ENCODE data around the gene TIPARP. TPM values are rescaled to one million over a fixed set of nuclear protein-coding genes. Genes with fewer than 3 reads are reported as not detected.

TIPARP gene
- total and polyA plus RNA-seq, 2 donors (not counting 1 experiment from before 2014, with no cell fraction given), result 11.2 to 42.5 TPM

GRCh38 chr3:156675830-156676767 is 1.7 kb downstream of the TIPARP start:
- H3K27ac ChIP-seq (ENCODE audit: low read length in 2 of 2), result peak overlapping the region in 1 of 2 donors; percentile 94
- intact Hi-C loops (cut with micrococcal nuclease), result loop anchor here (2.0 kb wide), 5 partner anchors 21 to 821 kb away; partner anchors contain the start of genes GMPS and SLC33A1
- WGBS (ENCODE audit: insufficient coverage), result 0% methylated on average over 1 of the region's 18 CpGs

More at GRCh38 chr3:156675830-156676767, 1.7 kb downstream of the TIPARP start:
- Histone ChIP-seq H3K27me3 (replicated peaks in 1 of 4; ENCODE audit: control extremely low read depth in 1 of 4, control insufficient read depth in 3 of 4, insufficient read depth in 4 of 4, low read length in 3 of 4) (no peaks in the 10 kb centered on the region), H3K9ac (ENCODE audit: low read length) (peak overlapping the region; percentile 96), H3K36me3 (replicated peaks in 1 of 2; ENCODE audit: control extremely low read depth in 1 of 2, control insufficient read depth in 1 of 2, extremely low read depth in 1 of 2, insufficient read depth in 2 of 2, low read length in 1 of 2) (peaks cover 3 to 19% of the 10 kb centered on the region in 2 experiments), H3K4me2 (replicated peaks; ENCODE audit: low read depth, low read length, poor library complexity, severe bottlenecking) (peak overlapping the region; percentile 95), H3K79me2 (ENCODE audit: control insufficient read depth, insufficient read depth, low read length) (peaks cover 59% of the 10 kb centered on the region), H2AFZ (ENCODE audit: insufficient read depth, low read depth, low read length, poor library complexity, severe bottlenecking) (no peak overlapping the region), H4K20me1 (ENCODE audit: control insufficient read depth, insufficient read depth, low read length, poor library complexity, severe bottlenecking) (peaks cover 60% of the 10 kb centered on the region), H3K9me3 (ENCODE audit: control extremely low read depth in 1 of 3, control insufficient read depth in 2 of 3, insufficient read depth in 1 of 3, low read length in 2 of 3) (no peaks in the 10 kb centered on the region), H3K4me3 (ENCODE audit: control extremely low read depth in 1 of 5, extremely low read depth in 1 of 5, insufficient read depth in 1 of 5, low read depth in 2 of 5, low read length in 4 of 5) (peak overlapping the region; percentile 45 to 96 (median 81)), H3K4me1 (ENCODE audit: control insufficient read depth in 2 of 2, insufficient read depth in 2 of 2, low read length in 2 of 2) (peaks cover 38 to 47% of the 10 kb centered on the region in 2 donors)
- peak overlapping the region; percentile 99 for H3K27ac Mint-ChIP-seq
- ChIA-PET POLR2A (interaction anchor here (0.6 to 4.0 kb wide), 10 partner anchors 30 to 499 kb away, joined by 3 to 24 read pairs (median 6); partner anchors contain the start of gene SSR3), CTCF (interaction anchor here (0.6 to 6.7 kb wide), 13 partner anchors 9 to 563 kb away, joined by 3 to 63 read pairs (median 4); partner anchors contain the start of gene SSR3)
- H3K4me1 Mint-ChIP-seq, result peaks cover 64% of the 10 kb centered on the region
- no peak for TF ChIP-seq EZH2 (IDR thresholded peaks at IDR 0.05; ENCODE audit: borderline replicate concordance, insufficient read depth, low read depth, low read length, poor library complexity, severe bottlenecking)
- no peak for TF ChIP-seq CTCF (IDR thresholded peaks at IDR 0.05)
- H3K9me3 Mint-ChIP-seq (ENCODE audit: insufficient read depth), result no peaks in the 10 kb centered on the region
- DNase-seq (no peak), ATAC-seq (ENCODE audit: low read depth) (no peak)
- H3K4me3 Mint-ChIP-seq, result peak overlapping the region; percentile 91
- H3K27me3 Mint-ChIP-seq, result no peaks in the 10 kb centered on the region
